GM19351 (cell line): ENCODE measurements around the gene SENP5.

Source experiments
- ATAC-seq: cut with Tn5 transposase; IDR thresholded peaks from one replicate; pipeline ENCODE4 v1.9.1; 2021; ENCODE audit warnings: mild to moderate bottlenecking, moderate library complexity; ENCODE audit not compliant: unreplicated experiment

Gene SENP5

GRCh38 chr3:196875258-196875657 is 7.5 kb downstream of the SENP5 start:
- ATAC-seq = no peak

GRCh38 chr3:196883361-196883760 is 15.6 kb downstream of the SENP5 start:
- ATAC-seq = no peak

GRCh38 chr3:196886144-196886543 is 18.4 kb downstream of the SENP5 start:
- no peak for ATAC-seq

GRCh38 chr3:196889844-196890708 is 22.4 kb downstream of the SENP5 start:
- ATAC-seq = no peak

- ATAC-seq = no peak
Measured at GRCh38 chr3:196894557-196895295, 27.0 kb downstream of the SENP5 start.

GRCh38 chr3:196896229-196896628 is 28.5 kb downstream of the SENP5 start:
- ATAC-seq = no peak

GRCh38 chr3:196901768-196902167 is 34.0 kb downstream of the SENP5 start:
- ATAC-seq = no peak

GRCh38 chr3:196902296-196902695 is 34.6 kb downstream of the SENP5 start:
- no peak for ATAC-seq

GRCh38 chr3:196903740-196904139 is 36.0 kb downstream of the SENP5 start:
- ATAC-seq = no peak

- no peak for ATAC-seq
Measured at GRCh38 chr3:196914866-196915265, 47.1 kb downstream of the SENP5 start.

GRCh38 chr3:196915375-196915774 is 47.7 kb downstream of the SENP5 start:
- ATAC-seq = no peak

GRCh38 chr3:196916221-196916620 is 48.5 kb downstream of the SENP5 start:
- ATAC-seq = no peak

GRCh38 chr3:196916995-196917394 is 49.3 kb downstream of the SENP5 start:
- ATAC-seq = no peak

GRCh38 chr3:196918968-196919367 is 51.2 kb downstream of the SENP5 start:
- ATAC-seq = no peak

- ATAC-seq = no peak
Measured at GRCh38 chr3:196920733-196921132, 53.0 kb downstream of the SENP5 start.

- ATAC-seq = no peak
Measured at GRCh38 chr3:196927571-196928453, 60.1 kb downstream of the SENP5 start.

- no peak for ATAC-seq
Measured at GRCh38 chr3:196931157-196931556, 63.4 kb downstream of the SENP5 start.

- peak; percentile 11 for ATAC-seq
Measured at GRCh38 chr3:196931828-196932587, 64.3 kb downstream of the SENP5 start.

GRCh38 chr3:196932600-196932999 is 64.9 kb downstream of the SENP5 start:
- peak; percentile 70 for ATAC-seq

GRCh38 chr3:196936288-196936687 is 68.6 kb downstream of the SENP5 start:
- ATAC-seq = no peak
